ENCODE data around the gene NUB1.

Gene NUB1

DNA sequence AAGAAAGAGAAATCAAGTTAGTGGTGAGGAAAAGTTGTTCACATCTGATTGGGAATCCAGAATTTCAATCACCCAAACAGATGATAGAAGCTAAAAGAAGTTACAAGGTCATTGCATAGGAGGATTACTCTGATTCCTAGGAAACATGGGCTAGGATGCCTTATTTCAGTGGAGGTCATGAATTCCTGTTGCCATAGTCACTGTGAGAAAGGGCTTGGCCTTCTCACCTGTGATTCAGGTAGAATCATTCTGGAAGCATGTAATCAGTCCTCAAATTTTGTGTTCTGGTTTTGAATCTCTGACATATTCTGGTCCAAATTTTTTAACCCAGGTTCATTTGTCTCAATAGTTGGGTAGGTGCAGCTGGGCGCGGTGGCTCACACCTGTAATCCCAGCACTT, 4.3 kb upstream of the NUB1 start:
- ChIA-PET POLR2A (no interaction called here), CTCF (interaction anchor here (1.0 to 3.5 kb wide), 2 partner anchors 22 to 33 kb away, joined by 3 to 20 read pairs; no protein-coding TSS in a partner anchor)
- no peak overlapping the region for H3K4me3 ChIP-seq (ENCODE audit: low read depth, low read length)
- no peak for DNase-seq (ENCODE audit: low read depth, low spot score)
- TF ChIP-seq, protein P1, sequence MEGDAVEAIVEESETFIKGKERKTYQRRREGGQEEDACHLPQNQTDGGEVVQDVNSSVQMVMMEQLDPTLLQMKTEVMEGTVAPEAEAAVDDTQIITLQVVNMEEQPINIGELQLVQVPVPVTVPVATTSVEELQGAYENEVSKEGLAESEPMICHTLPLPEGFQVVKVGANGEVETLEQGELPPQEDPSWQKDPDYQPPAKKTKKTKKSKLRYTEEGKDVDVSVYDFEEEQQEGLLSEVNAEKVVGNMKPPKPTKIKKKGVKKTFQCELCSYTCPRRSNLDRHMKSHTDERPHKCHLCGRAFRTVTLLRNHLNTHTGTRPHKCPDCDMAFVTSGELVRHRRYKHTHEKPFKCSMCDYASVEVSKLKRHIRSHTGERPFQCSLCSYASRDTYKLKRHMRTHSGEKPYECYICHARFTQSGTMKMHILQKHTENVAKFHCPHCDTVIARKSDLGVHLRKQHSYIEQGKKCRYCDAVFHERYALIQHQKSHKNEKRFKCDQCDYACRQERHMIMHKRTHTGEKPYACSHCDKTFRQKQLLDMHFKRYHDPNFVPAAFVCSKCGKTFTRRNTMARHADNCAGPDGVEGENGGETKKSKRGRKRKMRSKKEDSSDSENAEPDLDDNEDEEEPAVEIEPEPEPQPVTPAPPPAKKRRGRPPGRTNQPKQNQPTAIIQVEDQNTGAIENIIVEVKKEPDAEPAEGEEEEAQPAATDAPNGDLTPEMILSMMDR (IDR thresholded peaks at IDR 0.05; ENCODE audit: insufficient read depth, low read length, missing control alignments) = no peak

DNA sequence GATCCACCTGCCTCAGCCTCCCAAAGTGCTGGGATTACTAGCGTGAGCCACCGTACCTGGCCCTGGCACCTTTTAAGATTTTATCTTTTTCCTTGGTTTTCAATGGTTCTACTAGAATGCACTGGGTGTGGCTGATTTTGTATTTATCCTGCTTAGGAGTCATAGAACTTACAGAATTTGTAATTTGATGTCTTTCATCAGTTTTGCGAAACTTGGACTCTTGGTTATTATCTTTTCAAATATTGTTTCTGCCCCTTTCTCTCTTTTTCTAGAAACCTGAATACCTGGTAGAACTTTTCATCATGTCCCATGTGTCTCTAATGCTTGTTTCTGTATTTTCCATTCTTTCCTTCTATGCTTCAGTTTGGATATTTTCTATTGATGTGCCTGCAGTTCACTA, 2.8 kb upstream of the NUB1 start:
- CTCF ChIA-PET = interaction anchor here (3.5 kb wide), 1 partner anchor 23 kb away, joined by 20 read pairs; no protein-coding TSS in a partner anchor
- TF ChIP-seq, protein P1 (IDR thresholded peaks at IDR 0.05; ENCODE audit: insufficient read depth, low read length, missing control alignments) = no peak
- POLR2A ChIA-PET = no interaction called here

DNA sequence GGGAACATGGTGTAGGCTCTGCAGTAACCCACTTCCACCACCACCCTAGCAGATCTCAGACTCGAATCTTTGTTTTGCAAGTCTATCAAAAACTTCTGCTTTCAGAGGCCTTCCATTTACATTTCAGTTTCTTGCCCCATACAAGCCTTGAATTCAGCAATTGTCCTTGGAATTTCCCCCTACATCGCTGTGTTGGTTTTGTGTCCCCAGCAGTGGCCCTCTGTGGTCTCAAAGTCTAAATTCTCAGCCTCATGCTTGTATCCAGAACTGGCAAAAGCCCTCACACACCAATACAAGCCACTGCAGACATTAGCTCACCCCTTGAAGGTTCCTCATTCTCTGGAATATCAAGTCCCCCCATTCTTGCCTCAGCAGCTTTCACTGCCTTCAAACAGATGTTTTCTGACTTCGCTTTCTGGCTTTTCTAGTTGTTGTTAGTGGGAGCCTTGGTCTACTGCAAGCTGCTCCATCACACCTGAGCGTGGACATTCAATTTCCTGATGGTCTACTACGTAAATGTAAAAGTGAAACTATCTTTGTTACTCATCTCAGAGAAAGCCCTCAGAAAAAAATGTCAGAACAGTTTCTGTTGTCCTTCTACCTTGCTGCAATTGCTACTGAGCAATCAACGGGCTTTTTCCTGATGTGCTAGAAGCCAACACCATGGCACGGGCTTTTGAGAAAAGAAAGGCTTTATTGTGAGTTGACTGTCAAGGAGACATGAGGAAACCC, 1.8 kb upstream of the NUB1 start:
- H3K4me3 ChIP-seq (ENCODE audit: low read depth, low read length) = no peak overlapping the region
- CTCF ChIA-PET = interaction anchor here (1.0 to 3.5 kb wide), 2 partner anchors 24 kb away, joined by 3 to 20 read pairs; no protein-coding TSS in a partner anchor
- POLR2A ChIA-PET = no interaction called here
- DNase-seq (ENCODE audit: low read depth, low spot score) = no peak
- TF ChIP-seq, protein P1 (IDR thresholded peaks at IDR 0.05; ENCODE audit: insufficient read depth, low read length, missing control alignments) = no peak

More for the DNA sequence above, 2.8 kb upstream of the NUB1 start:
- H3K4me3 ChIP-seq (ENCODE audit: low read depth, low read length) = no peak overlapping the region
- DNase-seq (ENCODE audit: low read depth, low spot score) = no peak

DNA sequence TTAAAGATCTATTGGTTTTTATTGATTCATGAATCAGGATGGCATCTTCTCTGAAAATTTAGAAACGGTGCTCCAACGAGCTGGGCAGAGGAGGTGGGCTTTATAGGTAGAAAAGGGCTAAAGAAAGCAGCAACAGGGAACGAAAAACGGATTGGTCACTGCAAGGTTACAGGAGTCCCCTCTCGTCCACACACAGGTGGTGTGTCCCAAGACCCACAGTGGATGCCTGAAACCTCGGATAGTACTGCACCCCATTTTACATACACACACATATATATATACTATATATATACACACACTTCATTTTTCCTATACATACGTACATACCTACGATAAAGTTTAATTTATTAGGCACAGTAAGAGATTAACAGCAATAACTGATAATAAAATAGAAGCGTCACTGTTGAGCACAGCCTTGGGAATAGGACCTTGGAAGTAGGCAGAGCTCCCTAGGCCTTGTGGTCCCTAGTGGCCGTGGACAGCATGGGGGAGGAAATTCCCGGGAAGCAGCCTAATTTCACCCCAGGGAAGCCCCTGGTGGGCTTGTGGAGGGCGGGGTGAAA, 737 bp upstream of the NUB1 start:
- ChIA-PET POLR2A (no interaction called here), CTCF (interaction anchor here (1.0 to 5.2 kb wide), 5 partner anchors 22 to 418 kb away, joined by 3 to 49 read pairs (median 4); no protein-coding TSS in a partner anchor)
- TF ChIP-seq, protein P1 (IDR thresholded peaks at IDR 0.05; ENCODE audit: insufficient read depth, low read length, missing control alignments) = no peak
- DNase-seq (ENCODE audit: low read depth, low spot score) = no peak
- H3K4me3 ChIP-seq (ENCODE audit: low read depth, low read length) = peak overlapping the region; percentile 49

DNA sequence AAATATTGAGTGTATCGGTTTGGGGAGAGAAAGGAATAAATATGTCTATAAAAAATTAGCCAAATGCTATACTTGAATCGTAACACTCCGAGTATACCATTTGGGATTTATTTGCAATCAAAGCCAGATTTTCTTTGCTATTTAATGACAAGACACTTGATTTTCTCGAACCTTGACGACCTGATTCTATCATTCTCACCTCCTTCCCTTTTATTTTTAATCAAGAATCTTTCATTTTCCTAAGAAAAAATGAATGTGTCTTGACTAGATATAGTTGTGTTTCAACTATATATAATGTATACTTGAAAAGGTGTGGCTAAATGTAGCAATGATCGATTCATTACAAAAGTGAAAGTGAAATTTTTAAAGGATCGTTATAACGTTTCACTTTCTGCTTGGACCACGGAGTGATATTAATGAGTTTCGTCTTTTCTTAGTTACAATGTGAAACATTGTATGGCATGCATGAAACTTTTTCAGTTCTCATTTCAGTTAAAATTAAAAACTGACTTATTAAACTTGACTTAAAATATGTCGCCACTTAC, 562 bp downstream of the NUB1 start:
- H3K4me3 ChIP-seq (ENCODE audit: low read depth, low read length) = peak overlapping the region; percentile 76
- POLR2A ChIA-PET = no interaction called here
- TF ChIP-seq, protein P1 (IDR thresholded peaks at IDR 0.05; ENCODE audit: insufficient read depth, low read length, missing control alignments) = no peak
- no peak for DNase-seq (ENCODE audit: low read depth, low spot score)
- CTCF ChIA-PET = interaction anchor here (1.0 to 5.2 kb wide), 10 partner anchors 11 to 107 kb away, joined by 3 to 49 read pairs (median 8); no protein-coding TSS in a partner anchor

DNA sequence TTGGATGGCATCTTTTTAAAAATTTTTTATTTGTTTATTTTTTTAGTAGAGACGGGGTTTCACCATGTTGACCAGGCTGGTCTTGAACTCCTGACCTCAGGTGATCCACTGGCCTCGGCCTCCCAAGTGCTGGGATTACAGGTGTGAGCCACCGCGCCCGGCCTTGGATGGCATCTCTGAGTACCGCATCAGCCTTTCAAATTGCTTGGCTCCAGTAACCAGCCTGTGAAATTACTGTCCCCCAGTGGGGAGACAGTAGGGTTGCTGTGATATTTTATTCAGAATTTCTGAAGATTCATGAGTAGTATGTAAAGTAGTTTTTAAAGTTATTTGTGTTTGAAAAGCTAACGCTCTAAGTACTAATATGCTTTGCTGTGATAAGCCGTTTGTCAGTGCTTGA, 1.2 kb downstream of the NUB1 start:
- ChIA-PET POLR2A (no interaction called here), CTCF (interaction anchor here (0.7 to 5.2 kb wide), 11 partner anchors 10 to 106 kb away, joined by 3 to 49 read pairs (median 4); no protein-coding TSS in a partner anchor)
- H3K4me3 ChIP-seq (ENCODE audit: low read depth, low read length) = peak overlapping the region; percentile 76
- no peak for DNase-seq (ENCODE audit: low read depth, low spot score)
- TF ChIP-seq, protein P1 (IDR thresholded peaks at IDR 0.05; ENCODE audit: insufficient read depth, low read length, missing control alignments) = no peak
